Endothelial cell (in vitro differentiated cells): ENCODE results near the gene B3GAT1. TPM values are rescaled to one million over a fixed set of nuclear protein-coding genes. Genes with fewer than 3 reads are reported as not detected.

ENCODE experiments used
- DNase-seq: peaks from one replicate; pipeline ENCODE4 v3.0.0; 2021; ENCODE audit warnings: low spot score
- H3K27ac Mint-ChIP-seq: one replicate; pipeline ENCODE4 v1.8.0; 2021; ENCODE audit warnings: mixed read lengths, inconsistent platforms; ENCODE audit not compliant: unreplicated experiment
- H3K27me3 Mint-ChIP-seq: one replicate; pipeline ENCODE4 v1.8.0; 2021; ENCODE audit warnings: mild to moderate bottlenecking, moderate library complexity, mixed read lengths, inconsistent platforms; ENCODE audit not compliant: unreplicated experiment
- H3K36me3 Mint-ChIP-seq: one replicate; pipeline ENCODE4 v1.8.0; 2021; ENCODE audit warnings: mild to moderate bottlenecking, low read depth, mixed read lengths, inconsistent platforms; ENCODE audit not compliant: unreplicated experiment
- H3K4me1 Mint-ChIP-seq: one replicate; pipeline ENCODE4 v1.8.0; 2021; ENCODE audit warnings: mild to moderate bottlenecking, mixed read lengths, inconsistent platforms; ENCODE audit not compliant: unreplicated experiment
- H3K4me3 Mint-ChIP-seq: one replicate; pipeline ENCODE4 v1.8.0; 2021; ENCODE audit warnings: mild to moderate bottlenecking, mixed read lengths, inconsistent platforms; ENCODE audit not compliant: unreplicated experiment
- H3K9me3 Mint-ChIP-seq: one replicate; pipeline ENCODE4 v1.8.0; 2021; ENCODE audit warnings: mixed read lengths, inconsistent platforms; ENCODE audit not compliant: unreplicated experiment
- CTCF ChIP-seq: fragments of 200-600 bp; sonication (generic); IDR thresholded peaks from one replicate; pipeline ENCODE4 v1.5.0; 2021; ENCODE audit warnings: antibody characterized with exemption; ENCODE audit not compliant: unreplicated experiment
- total RNA-seq: library from RNA; stranded (reverse); fragmentation: NEBNext Ultra II Directional; extraction: Animal tissue kit (Norgen Biotek cat#: 25700); gene quantifications from one replicate; pipeline ENCODE4 v1.2.1, GENCODE V29; 2021; ENCODE audit not compliant: unreplicated experiment

Gene B3GAT1
- total RNA-seq, 1 donor from 2014 or later, result 18.2 TPM

DNA sequence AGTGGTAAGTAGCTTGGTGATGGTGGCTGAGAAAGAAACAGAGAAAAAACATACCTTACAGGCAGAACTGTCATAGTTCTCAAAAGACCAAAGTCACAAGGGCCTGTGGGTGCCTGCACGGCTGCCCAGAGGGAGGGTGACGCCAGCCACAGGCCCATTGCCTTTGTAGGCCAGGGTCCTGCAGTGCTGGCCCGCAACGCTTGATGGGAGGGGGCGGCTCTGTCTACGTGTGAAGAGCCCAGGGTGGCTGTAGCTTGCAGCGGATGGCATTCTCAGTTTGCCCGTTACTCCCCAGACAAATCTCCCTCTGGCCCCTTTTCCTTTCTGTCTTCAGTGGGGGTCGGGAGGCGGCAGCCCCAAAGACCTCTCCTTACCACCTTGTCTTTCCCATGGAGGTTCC is 24.7 kb upstream of the B3GAT1 start:
- Mint-ChIP-seq H3K4me3 (no peak overlapping the region), H3K36me3 (no peaks in the 10 kb centered on the region), H3K4me1 (peaks cover 12% of the 10 kb centered on the region), H3K27ac (no peak overlapping the region), H3K27me3 (peaks cover 4% of the 10 kb centered on the region), H3K9me3 (no peaks in the 10 kb centered on the region)
- no peak for DNase-seq
- TF ChIP-seq CTCF, result no peak

- peaks cover 1% of the 10 kb centered on the region for H3K27me3 Mint-ChIP-seq
- no peak overlapping the region for H3K27ac Mint-ChIP-seq
- DNase-seq, result no peak
These were observed 21.8 kb upstream of the B3GAT1 start for GRCh38 chr11:134433806-134434205.

GRCh38 chr11:134433251-134433650 is 21.2 kb upstream of the B3GAT1 start:
- H3K27ac Mint-ChIP-seq, result no peak overlapping the region

More at GRCh38 chr11:134433806-134434205, 21.8 kb upstream of the B3GAT1 start:
- no peaks in the 10 kb centered on the region for H3K36me3 Mint-ChIP-seq
- no peak for TF ChIP-seq CTCF
- H3K9me3 Mint-ChIP-seq, result no peaks in the 10 kb centered on the region
- no peaks in the 10 kb centered on the region for H3K4me1 Mint-ChIP-seq
- H3K4me3 Mint-ChIP-seq, result no peak overlapping the region

GRCh38 chr11:134432776-134433175 is 20.7 kb upstream of the B3GAT1 start:
- Mint-ChIP-seq H3K9me3 (no peaks in the 10 kb centered on the region), H3K4me1 (no peaks in the 10 kb centered on the region), H3K4me3 (no peak overlapping the region), H3K27ac (no peak overlapping the region), H3K36me3 (no peaks in the 10 kb centered on the region), H3K27me3 (peaks cover under 1% of the 10 kb centered on the region)
- TF ChIP-seq CTCF, result no peak
- DNase-seq, result no peak

More at GRCh38 chr11:134433251-134433650, 21.2 kb upstream of the B3GAT1 start:
- Mint-ChIP-seq H3K4me1 (no peaks in the 10 kb centered on the region), H3K36me3 (no peaks in the 10 kb centered on the region), H3K27me3 (peaks cover 1% of the 10 kb centered on the region), H3K4me3 (no peak overlapping the region), H3K9me3 (no peaks in the 10 kb centered on the region)
- no peak for DNase-seq
- TF ChIP-seq CTCF, result no peak

DNA sequence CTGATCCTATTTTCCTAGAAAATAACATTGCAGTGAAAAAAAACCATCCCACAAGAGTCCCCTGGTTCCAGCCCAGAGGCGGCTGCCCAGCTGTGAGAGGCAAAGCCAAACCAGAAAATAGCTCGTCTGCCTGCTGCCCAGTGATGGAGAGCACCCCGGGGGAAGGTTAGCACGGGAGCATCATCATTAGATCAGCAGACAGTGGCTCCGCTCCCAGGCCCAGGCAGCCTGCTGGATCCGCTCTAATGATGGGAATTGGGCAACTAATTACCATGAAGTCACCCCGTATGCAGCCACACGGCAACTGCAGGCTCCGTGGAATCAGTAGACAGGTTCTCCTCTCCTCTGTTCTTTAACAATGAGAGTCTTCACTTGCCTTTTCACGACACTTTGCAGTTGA is 17.1 kb upstream of the B3GAT1 start:
- no peak for DNase-seq
- Mint-ChIP-seq H3K4me3 (no peak overlapping the region), H3K27me3 (peaks cover 3% of the 10 kb centered on the region), H3K36me3 (no peaks in the 10 kb centered on the region), H3K27ac (no peak overlapping the region), H3K4me1 (peaks cover 5% of the 10 kb centered on the region), H3K9me3 (no peaks in the 10 kb centered on the region)
- TF ChIP-seq CTCF, result no peak
